Keratinocyte (primary cell): ENCODE measurements around the gene FAM229A. TPM values are rescaled to one million over a fixed set of nuclear protein-coding genes. Genes with fewer than 3 reads are reported as not detected.

ENCODE experiments used
- DNase-seq: peaks from one replicate; pipeline ENCODE4 v3.0.0-alpha.2; 2011; ENCODE audit warnings: low read depth, missing footprints, low spot score
- FAIRE-seq: peaks from 2 replicates; lab custom pipeline; 2011; peaks lifted over from hg19 to GRCh38; lab: Jason Lieb, UNC
- H2AFZ ChIP-seq: 2 replicates; pipeline ENCODE4 v1.6.0; 2012; ENCODE audit warnings: low read length, control low read depth, inconsistent platforms; ENCODE audit not compliant: control insufficient read depth
- H3K27ac ChIP-seq: 2 replicates; pipeline ENCODE4 v1.5.1; 2011; ENCODE audit warnings: low read length; ENCODE audit not compliant: control insufficient read depth, insufficient read depth
- H3K27me3 ChIP-seq: 3 replicates; pipeline ENCODE4 v1.6.0; 2011; ENCODE audit warnings: low read length; ENCODE audit not compliant: control insufficient read depth, insufficient read depth; ENCODE audit errors: extremely low read depth
- H3K36me3 ChIP-seq, 2 experiments: 2 replicates in 1 of 2; 3 replicates in 1 of 2; pipeline ENCODE4 v1.5.1; 2011; ENCODE audit warnings: low read length in 2 of 2, mild to moderate bottlenecking in 1 of 2; ENCODE audit not compliant: control insufficient read depth in 2 of 2, insufficient read depth in 2 of 2; ENCODE audit errors: extremely low read depth in 1 of 2
- H3K4me1 ChIP-seq: 3 replicates; pipeline ENCODE4 v1.5.1; 2011; ENCODE audit warnings: low read length; ENCODE audit not compliant: control insufficient read depth, insufficient read depth; ENCODE audit errors: extremely low read depth
- H3K4me2 ChIP-seq: 3 replicates; pipeline ENCODE4 v1.6.0; 2011; ENCODE audit warnings: low read depth, low read length; ENCODE audit not compliant: control insufficient read depth, insufficient read depth; ENCODE audit errors: extremely low read depth
- H3K4me3 ChIP-seq, 3 experiments: fragments of 200-600 bp in 1 of 3; sonication (generic) in 1 of 3; 2 replicates in 2 of 3; 3 replicates in 1 of 3; pipeline ENCODE4 v1.5.1; 2011 to 2016; ENCODE audit warnings: low read length in 3 of 3, mild to moderate bottlenecking in 3 of 3, control low read depth in 2 of 3, inconsistent platforms in 1 of 3, low read depth in 1 of 3, mixed read lengths in 1 of 3, mixed run types in 1 of 3, moderate library complexity in 1 of 3; ENCODE audit not compliant: control insufficient read depth in 2 of 3, insufficient read depth in 2 of 3; ENCODE audit errors: extremely low read depth in 1 of 3
- H3K79me2 ChIP-seq: 2 replicates; pipeline ENCODE4 v1.6.0; 2012; ENCODE audit warnings: low read length; ENCODE audit not compliant: control insufficient read depth, insufficient read depth
- H3K9ac ChIP-seq: 3 replicates; pipeline ENCODE4 v1.6.0; 2011; ENCODE audit warnings: low read length; ENCODE audit not compliant: control insufficient read depth, insufficient read depth; ENCODE audit errors: extremely low read depth
- H3K9me1 ChIP-seq: 3 replicates; pipeline ENCODE4 v1.6.0; 2011; ENCODE audit warnings: low read length; ENCODE audit not compliant: control insufficient read depth, insufficient read depth; ENCODE audit errors: extremely low read depth
- H3K9me3 ChIP-seq: 2 replicates; pipeline ENCODE4 v1.5.1; 2012; ENCODE audit warnings: low read depth, low read length; ENCODE audit not compliant: control insufficient read depth
- H4K20me1 ChIP-seq: 3 replicates; pipeline ENCODE4 v1.6.0; 2011; ENCODE audit warnings: low read length; ENCODE audit not compliant: control insufficient read depth, insufficient read depth; ENCODE audit errors: extremely low read depth
- CTCF ChIP-seq, 3 experiments: IDR thresholded peaks in 1 of 3; conservative IDR thresholded peaks in 1 of 3; optimal IDR thresholded peaks in 1 of 3; 2 replicates in 2 of 3; 3 replicates in 1 of 3; pipeline versions ENCODE3 to v1.5.1; 2011; ENCODE audit warnings: low read length in 3 of 3, mild to moderate bottlenecking in 3 of 3, moderate library complexity in 2 of 3, control low read depth in 1 of 3, inconsistent platforms in 1 of 3; ENCODE audit not compliant: insufficient read depth in 2 of 3; ENCODE audit errors: extremely low read depth in 1 of 3
- EZH2 ChIP-seq: IDR thresholded peaks from one replicate; pipeline ENCODE4 v1.6.1; 2012; ENCODE audit warnings: inconsistent platforms, mild to moderate bottlenecking, low read length, moderate library complexity
- dilution Hi-C: fragments of 300-500 bp; cut with MboI; formaldehyde crosslinking; loops from one replicate; pipeline ENCODE4 v1.7.0; 2020; ENCODE audit warnings: low sequenced_read_pairs; ENCODE audit not compliant: extremely low pct_ligation_motif_present
- polyA plus RNA-seq, 5 experiments: library from polyadenylated mRNA; depleted of rRNA in 3 of 5; stranded (reverse) in 3 of 5; stranded (forward) in 1 of 5; unstranded in 1 of 5; fragments of >200 nt; gene quantifications; 1 replicate in 1 of 5; 2 replicates in 3 of 5; 3 replicates in 1 of 5; pipeline versions ENCODE4 v1.2.1 to v1.2.3, GENCODE V29; 2011 to 2012; ENCODE audit warnings: missing spikeins in 2 of 5, low read depth in 1 of 5, low replicate concordance in 1 of 5

Gene FAM229A
- polyA plus RNA-seq, 1 donor (not counting 4 experiments of a cell fraction or from before 2014, with no cell fraction given) = 1.1 TPM

GRCh38 chr1:32330558-32331151 is 31.6 kb downstream of the FAM229A start:
- FAIRE-seq (no peak), DNase-seq (no peak)
- dilution Hi-C loops = no loop called here
- H3K27me3 ChIP-seq = peaks cover 4% of the 10 kb centered on the region
- no peaks in the 10 kb centered on the region for H3K9me1 ChIP-seq
- H2AFZ ChIP-seq = no peak overlapping the region
- TF ChIP-seq CTCF (optimal IDR thresholded peaks at IDR 0.05 in 1 of 3, IDR thresholded peaks at IDR 0.05 in 1 of 3, conservative IDR thresholded peaks at IDR 0.05 in 1 of 3; ENCODE audit: extremely low read depth in 1 of 3, insufficient read depth in 2 of 3, low read length in 3 of 3) = no peak
- no peak for TF ChIP-seq EZH2
- no peak overlapping the region for H3K27ac ChIP-seq
- H3K4me2 ChIP-seq = no peak overlapping the region
- no peak overlapping the region for H3K9ac ChIP-seq
- H4K20me1 ChIP-seq = no peaks in the 10 kb centered on the region
- H3K9me3 ChIP-seq = no peaks in the 10 kb centered on the region
- H3K79me2 ChIP-seq = no peaks in the 10 kb centered on the region
- peaks cover 12% of the 10 kb centered on the region for H3K4me1 ChIP-seq
- peaks cover 24 to 37% of the 10 kb centered on the region in 2 experiments for H3K36me3 ChIP-seq
- no peak overlapping the region for H3K4me3 ChIP-seq

- H3K9me1 ChIP-seq = no peaks in the 10 kb centered on the region
- H2AFZ ChIP-seq = no peak overlapping the region
- H3K9me3 ChIP-seq = no peaks in the 10 kb centered on the region
- no peak overlapping the region for H3K4me3 ChIP-seq
- dilution Hi-C loops = no loop called here
- FAIRE-seq (no peak), DNase-seq (no peak)
- no peak overlapping the region for H3K9ac ChIP-seq
- H3K4me1 ChIP-seq = peaks cover 12% of the 10 kb centered on the region
- no peaks in the 10 kb centered on the region for H3K79me2 ChIP-seq
- no peak overlapping the region for H3K4me2 ChIP-seq
- no peaks in the 10 kb centered on the region for H4K20me1 ChIP-seq
- peaks cover 24 to 37% of the 10 kb centered on the region in 2 experiments for H3K36me3 ChIP-seq
- TF ChIP-seq CTCF (optimal IDR thresholded peaks at IDR 0.05 in 1 of 3, IDR thresholded peaks at IDR 0.05 in 1 of 3, conservative IDR thresholded peaks at IDR 0.05 in 1 of 3; ENCODE audit: extremely low read depth in 1 of 3, insufficient read depth in 2 of 3, low read length in 3 of 3) (no peak), EZH2 (no peak)
- peaks cover 3% of the 10 kb centered on the region for H3K27me3 ChIP-seq
- H3K27ac ChIP-seq = no peak overlapping the region
Measured at GRCh38 chr1:32329931-32330466, 32.3 kb downstream of the FAM229A start.
